ENCODE results near the gene CMAS. TPM values are rescaled to one million over a fixed set of nuclear protein-coding genes. Genes with fewer than 3 reads are reported as not detected.

CMAS gene
- total and polyA plus RNA-seq, 2 experiments from 2014 or later: 61.2 to 118 TPM

- H3K36me3 ChIP-seq (ENCODE audit: insufficient read depth): no peaks in the 10 kb centered on the region
- TF ChIP-seq EZH2phosphoT487 (IDR thresholded peaks at IDR 0.05; ENCODE audit: unreplicated experiment) (no peak), EZH2 (IDR thresholded peaks at IDR 0.05; ENCODE audit: low read depth, unreplicated experiment) (no peak), CTCF (conservative IDR thresholded peaks at IDR 0.05; ENCODE audit: low read depth in 2 of 2) (no peak), STAT1 (IDR thresholded peaks at IDR 0.05; ENCODE audit: unreplicated experiment) (no peak), JUNB (IDR thresholded peaks at IDR 0.05; ENCODE audit: unreplicated experiment) (no peak), POLR2AphosphoS5 (IDR thresholded peaks at IDR 0.05; ENCODE audit: low read depth) (no peak)
- H3K4me1 ChIP-seq (ENCODE audit: insufficient read depth): no peaks in the 10 kb centered on the region
- H3K4me2 ChIP-seq: no peak overlapping the region
- no peaks in the 10 kb centered on the region for H4K20me1 ChIP-seq (replicated peaks; ENCODE audit: insufficient read depth)
- no peak overlapping the region for H3K4me3 ChIP-seq
- H3F3A ChIP-seq (replicated peaks; ENCODE audit: low read depth): no peaks in the 10 kb centered on the region
- no peaks in the 10 kb centered on the region for H3K9me2 ChIP-seq (ENCODE audit: insufficient read depth)
- Mint-ChIP-seq H3K4me1 (no peaks in the 10 kb centered on the region), H3K27me3 (ENCODE audit: insufficient read depth, low read depth, poor library complexity) (peaks cover 2% of the 10 kb centered on the region), H3K36me3 (ENCODE audit: low read depth) (no peaks in the 10 kb centered on the region), H3K9me3 (no peaks in the 10 kb centered on the region; the same call in 2 of the 3 replicates), H3K27ac (no peak overlapping the region), H3K4me3 (no peak overlapping the region)
- DNase-seq (ENCODE audit: low spot score) (no peak), ATAC-seq (no peak)
- H2AFZ ChIP-seq: no peak overlapping the region
- H3K27me3 ChIP-seq (ENCODE audit: insufficient read depth): no peaks in the 10 kb centered on the region
- no peak overlapping the region for H3K27ac ChIP-seq (ENCODE audit: low read depth)
- H3K79me2 ChIP-seq (replicated peaks; ENCODE audit: insufficient read depth): no peaks in the 10 kb centered on the region
These were observed 64.2 kb downstream of the CMAS start for GRCh38 chr12:22110176-22110575.

Other genes starting within 250 kb of the CMAS start
- gene ABCC9, start 104.8 kb upstream of the CMAS start, total RNA-seq (2014; rRNA removed; shearing (Covaris generic)): 0.04 TPM in 1 of 2 replicates, not detected in the other
- 0.02 TPM in 1 of 2 replicates, not detected in the other for gene ABCC9, start 104.8 kb upstream of the CMAS start, polyA plus RNA-seq (2016; fragmentation: Nextera tagmentation; extraction: Ambion mirVana)

Measured in GM23338 (cell line).